Left forelimb (tissue), 1 donor: Measurements from ENCODE around the gene CYP2A6.
A peak's percentile ranks its signal among the peaks of the same experiment; 100 is the strongest.

ENCODE experiments used
- DNase-seq: peaks from one replicate; pipeline ENCODE4 v3.0.0-alpha.2; 2018; ENCODE audit warnings: low spot score

CYP2A6 gene

DNA sequence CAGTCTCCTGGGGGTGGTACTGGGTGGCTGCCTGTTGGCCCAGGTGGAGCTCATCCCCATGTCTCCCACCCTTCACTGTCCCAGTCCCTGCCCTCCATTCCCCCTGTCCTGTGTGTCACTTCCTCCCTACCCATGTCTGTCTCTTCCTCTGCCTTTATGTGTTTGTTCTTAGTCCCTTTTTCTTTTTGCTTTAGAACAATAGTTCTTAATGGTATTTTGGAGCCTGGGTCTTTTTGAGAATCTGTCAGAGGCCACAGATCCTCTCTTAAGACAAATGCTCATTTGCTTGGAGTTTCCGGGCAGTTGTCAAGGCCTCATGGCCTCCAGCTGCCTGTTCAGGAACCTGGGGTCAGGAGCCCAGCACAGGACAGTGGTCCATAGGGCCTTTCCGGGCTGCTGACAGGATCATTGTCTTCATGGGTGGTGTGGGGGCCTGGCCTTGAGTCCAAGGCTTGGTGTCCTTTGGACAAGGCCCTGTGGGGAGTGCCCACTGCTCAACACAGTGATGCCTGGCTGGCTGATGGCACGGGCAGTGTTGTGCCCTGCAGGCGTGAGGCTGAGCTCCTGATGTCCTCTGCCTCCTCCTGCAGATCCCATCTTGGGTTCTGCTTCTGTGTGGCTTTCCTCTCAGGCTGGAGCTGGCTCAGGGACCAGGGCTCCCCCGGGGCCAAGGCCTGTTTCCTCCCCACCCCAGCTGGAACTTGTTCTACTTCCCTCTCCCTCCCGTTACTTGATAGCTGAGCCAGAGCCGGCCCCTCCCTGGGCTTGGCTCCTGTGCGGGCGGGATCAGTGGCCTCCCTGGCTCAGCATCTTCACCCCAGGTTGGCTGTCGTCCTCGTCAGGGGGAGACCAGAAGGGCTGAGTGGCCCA lies 47.7 kb downstream of the CYP2A6 start:
- DNase-seq = no peak

DNA sequence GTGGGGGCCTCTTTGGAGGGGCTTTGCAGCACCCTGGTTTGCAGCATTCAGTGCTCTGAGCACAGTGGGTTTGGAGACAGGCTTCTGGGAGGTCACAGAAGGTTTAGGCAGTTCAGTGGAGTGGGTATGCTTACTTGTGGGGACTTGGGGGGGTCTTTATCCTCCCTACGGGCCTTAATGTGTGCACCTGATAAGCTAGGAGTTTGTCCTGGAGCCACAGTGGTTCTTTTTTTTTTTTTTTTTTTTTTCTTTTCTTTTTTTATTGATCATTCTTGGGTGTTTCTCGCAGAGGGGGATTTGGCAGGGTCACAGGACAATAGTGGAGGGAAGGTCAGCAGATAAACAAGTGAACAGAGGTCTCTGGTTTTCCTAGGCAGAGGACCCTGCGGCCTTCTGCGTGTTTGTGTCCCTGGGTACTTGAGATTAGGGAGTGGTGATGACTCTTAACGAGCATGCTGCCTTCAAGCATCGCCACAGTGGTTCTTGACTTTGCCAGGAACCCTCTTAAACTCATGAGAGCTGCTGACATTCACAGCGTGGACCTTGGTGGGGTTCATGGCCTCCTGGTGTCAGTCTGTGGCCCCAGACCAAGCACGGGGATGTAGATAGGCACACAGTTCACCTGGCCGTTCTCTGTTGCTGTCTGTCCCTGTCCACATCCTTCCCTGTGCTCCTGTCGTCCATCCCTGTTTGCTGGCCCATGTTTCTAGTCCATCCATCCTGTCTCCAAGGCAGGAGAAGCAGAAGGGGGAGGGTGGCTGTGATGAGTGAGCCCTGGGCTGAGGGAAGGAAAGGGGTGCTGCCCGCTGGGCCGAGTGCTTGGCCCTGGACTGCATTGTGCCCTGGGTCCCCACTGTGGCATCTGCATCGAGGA lies 48.6 kb downstream of the CYP2A6 start:
- no peak for DNase-seq

DNA sequence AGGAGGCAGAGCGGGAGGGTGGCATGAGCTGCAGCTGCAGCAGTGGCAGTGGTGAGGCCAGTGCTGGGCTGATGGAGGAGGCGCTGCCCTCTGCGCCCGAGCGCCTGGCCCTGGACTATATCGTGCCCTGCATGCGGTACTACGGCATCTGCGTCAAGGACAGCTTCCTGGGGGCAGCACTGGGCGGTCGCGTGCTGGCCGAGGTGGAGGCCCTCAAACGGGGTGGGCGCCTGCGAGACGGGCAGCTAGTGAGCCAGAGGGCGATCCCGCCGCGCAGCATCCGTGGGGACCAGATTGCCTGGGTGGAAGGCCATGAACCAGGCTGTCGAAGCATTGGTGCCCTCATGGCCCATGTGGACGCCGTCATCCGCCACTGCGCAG lies 49.3 kb downstream of the CYP2A6 start:
- no peak for DNase-seq

- DNase-seq = no peak
Observed at GRCh38 chr19:40800339-40800996, 49.8 kb downstream of the CYP2A6 start.

GRCh38 chr19:40799558-40800338 lies 50.5 kb downstream of the CYP2A6 start:
- peak; percentile 77 for DNase-seq

GRCh38 chr19:40798683-40799557 lies 51.3 kb downstream of the CYP2A6 start, which contains the start of gene EGLN2:
Gene EGLN2 (plus strand): TSS chr19:40799191. CDS start chr19:40800573, 1,382 bp downstream.
- peak; percentile 100 for DNase-seq

- DNase-seq = no peak
Observed at GRCh38 chr19:40797963-40798682, 52.1 kb downstream of the CYP2A6 start.

DNA sequence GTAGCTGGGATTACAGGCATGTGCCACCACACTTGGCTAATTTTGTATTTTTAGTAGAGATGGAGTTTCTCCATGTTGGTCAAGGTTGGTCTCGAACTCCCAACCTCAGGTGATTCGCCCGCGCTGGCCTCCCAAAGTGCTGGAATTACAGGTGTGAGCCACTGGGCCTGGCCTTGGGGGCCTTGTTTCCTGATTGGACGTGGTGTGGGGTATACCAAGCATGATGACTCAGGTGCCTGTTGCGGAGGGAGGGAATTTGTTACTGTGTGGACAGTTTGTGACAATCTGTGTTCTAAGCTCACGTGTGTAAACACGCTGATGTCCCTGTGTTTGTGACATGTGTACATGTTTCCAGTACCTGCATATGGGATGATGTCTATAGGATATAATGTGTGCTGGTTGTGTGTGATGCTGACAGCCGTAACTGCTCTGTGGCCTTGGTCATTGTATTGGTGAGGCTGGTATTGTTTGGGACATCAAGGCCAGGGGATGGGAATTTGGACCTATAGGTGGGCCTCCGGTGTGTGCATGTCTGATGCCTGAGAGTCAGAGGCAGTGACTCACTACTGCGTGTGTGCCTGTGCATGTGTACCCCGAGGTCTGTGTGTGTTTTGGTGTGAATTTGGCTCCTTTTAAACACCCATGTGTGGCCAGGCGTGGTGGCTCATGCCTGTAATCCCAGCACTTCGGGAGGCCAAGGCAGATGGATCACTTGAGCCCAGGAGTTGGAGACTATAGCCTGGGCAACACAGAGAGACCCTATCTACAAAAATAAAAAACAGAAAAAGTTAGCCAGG lies 52.9 kb downstream of the CYP2A6 start:
- no peak for DNase-seq
